ENCODE measurements around the gene CNTROB.

DNA sequence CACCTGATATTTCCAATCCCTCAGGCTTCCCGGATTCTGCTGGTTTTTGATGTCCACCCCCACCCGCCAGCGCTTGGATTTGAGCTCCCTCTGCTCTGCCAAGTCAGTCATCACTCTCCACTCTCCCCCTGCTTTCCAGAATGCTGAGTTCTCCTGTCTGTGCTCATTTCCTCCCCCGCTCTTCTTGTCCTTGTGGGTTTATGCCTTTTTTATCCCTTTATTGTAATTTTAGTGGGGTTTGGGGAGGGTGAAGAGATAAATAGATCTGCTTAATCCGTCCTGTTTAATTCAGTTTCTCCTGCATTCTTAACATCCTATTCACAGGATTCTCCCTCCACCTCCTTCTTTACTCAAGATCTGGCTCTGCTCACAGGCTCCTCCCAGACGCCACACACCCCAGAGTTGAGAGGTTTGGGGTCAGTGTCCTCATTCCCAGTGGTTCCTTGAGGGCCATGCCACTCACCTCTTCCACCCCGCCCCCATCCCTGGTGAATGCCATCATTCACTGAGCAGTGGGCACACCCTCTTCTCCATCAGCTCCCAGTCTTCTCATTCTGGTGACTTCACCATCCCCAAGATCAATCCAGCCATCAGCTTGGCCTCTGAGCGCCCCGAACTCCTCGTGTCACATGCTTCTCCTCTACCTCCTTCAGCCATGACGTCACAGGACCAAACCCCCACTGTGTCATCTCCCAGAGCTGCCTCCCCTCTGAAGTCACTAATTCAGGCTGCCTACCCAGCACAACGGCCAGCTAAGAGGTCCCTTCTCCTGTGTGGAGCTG, 55.3 kb downstream of the CNTROB start:
- no peak for TF ChIP-seq CTCF (IDR thresholded peaks at IDR 0.05; ENCODE audit: low read depth, low read length, poor library complexity, severe bottlenecking)
- no peak for TF ChIP-seq EZH2phosphoT487 (IDR thresholded peaks at IDR 0.05; ENCODE audit: borderline replicate concordance, low read length)

Measured in DOHH2 (cell line).